Neutrophil (primary cell): ENCODE data around the gene NT5C2.

Source experiments
- H3K27ac ChIP-seq: fragments of 200-600 bp; sonication (generic); 2 replicates; pipeline ENCODE4 v1.5.1; 2016; ENCODE audit warnings: mild to moderate bottlenecking, moderate library complexity
- H3K27me3 ChIP-seq: fragments of 200-600 bp; sonication (generic); 2 replicates; pipeline ENCODE4 v1.6.0; 2016; ENCODE audit warnings: mild to moderate bottlenecking
- H3K36me3 ChIP-seq: fragments of 200-600 bp; sonication (generic); 2 replicates; pipeline ENCODE4 v1.5.1; 2017
- H3K4me1 ChIP-seq, 2 experiments: fragments of 200-600 bp in 1 of 2; sonication (generic) in 1 of 2; 1 replicate in 1 of 2; 2 replicates in 1 of 2; pipeline versions ENCODE4 v1.5.1 to v1.6.1; 2013 to 2016; ENCODE audit warnings: low read depth in 1 of 2, low read length in 1 of 2, mild to moderate bottlenecking in 1 of 2, moderate library complexity in 1 of 2; ENCODE audit not compliant: control insufficient read depth in 1 of 2, insufficient read depth in 1 of 2
- H3K4me3 ChIP-seq, 2 experiments: fragments of 200-600 bp in 1 of 2; sonication (generic) in 1 of 2; 1 replicate in 1 of 2; 2 replicates in 1 of 2; pipeline ENCODE4 v1.5.1; 2013 to 2016; ENCODE audit warnings: low read depth in 1 of 2, low read length in 1 of 2, mild to moderate bottlenecking in 1 of 2, moderate library complexity in 1 of 2
- H3K9me3 ChIP-seq: fragments of 200-600 bp; sonication (generic); 2 replicates; pipeline ENCODE4 v1.5.1; 2016
- CTCF ChIP-seq: fragments of 200-600 bp; sonication (generic); IDR thresholded peaks from 2 replicates; pipeline ENCODE4 v1.5.1; 2016; ENCODE audit warnings: antibody characterized with exemption

NT5C2 gene

GRCh38 chr10:103053659-103054581 is 139.2 kb downstream of the NT5C2 start:
- Histone ChIP-seq H3K27ac (no peak overlapping the region), H3K27me3 (no peaks in the 10 kb centered on the region)
- TF ChIP-seq CTCF = no peak

GRCh38 chr10:103049237-103049636 is 143.8 kb downstream of the NT5C2 start:
- TF ChIP-seq CTCF = no peak
- H3K4me1 ChIP-seq = peaks cover 31 to 38% of the 10 kb centered on the region in 2 experiments
- H3K36me3 ChIP-seq = no peaks in the 10 kb centered on the region
- no peaks in the 10 kb centered on the region for H3K9me3 ChIP-seq
- H3K27me3 ChIP-seq = no peaks in the 10 kb centered on the region
- peak overlapping the region; percentile 70 for H3K27ac ChIP-seq
- no peak overlapping the region for H3K4me3 ChIP-seq

More at GRCh38 chr10:103053659-103054581, 139.2 kb downstream of the NT5C2 start:
- Histone ChIP-seq H3K4me3 (peak overlapping the region in 1 of 2 experiments; percentile 20), H3K9me3 (no peaks in the 10 kb centered on the region), H3K4me1 (peaks cover 28 to 35% of the 10 kb centered on the region in 2 experiments), H3K36me3 (peaks cover 6% of the 10 kb centered on the region)

GRCh38 chr10:103047381-103047780 is 145.7 kb downstream of the NT5C2 start:
- Histone ChIP-seq H3K27me3 (no peaks in the 10 kb centered on the region), H3K9me3 (no peaks in the 10 kb centered on the region), H3K27ac (no peak overlapping the region), H3K4me3 (no peak overlapping the region), H3K36me3 (no peaks in the 10 kb centered on the region), H3K4me1 (peaks cover 18 to 20% of the 10 kb centered on the region in 2 experiments)
- no peak for TF ChIP-seq CTCF

GRCh38 chr10:103045961-103046360 is 147.1 kb downstream of the NT5C2 start:
- Histone ChIP-seq H3K4me1 (peaks cover 18 to 20% of the 10 kb centered on the region in 2 experiments), H3K4me3 (no peak overlapping the region), H3K9me3 (no peaks in the 10 kb centered on the region), H3K27me3 (no peaks in the 10 kb centered on the region), H3K36me3 (no peaks in the 10 kb centered on the region), H3K27ac (no peak overlapping the region)
- no peak for TF ChIP-seq CTCF

- H3K4me3 ChIP-seq = no peak overlapping the region
- no peaks in the 10 kb centered on the region for H3K36me3 ChIP-seq
- H3K27me3 ChIP-seq = no peaks in the 10 kb centered on the region
- no peak overlapping the region for H3K27ac ChIP-seq
- peaks cover 16 to 18% of the 10 kb centered on the region in 2 experiments for H3K4me1 ChIP-seq
- H3K9me3 ChIP-seq = no peaks in the 10 kb centered on the region
- no peak for TF ChIP-seq CTCF
Measured at GRCh38 chr10:103044942-103045489, 148.1 kb downstream of the NT5C2 start.
